GM06990 (cell line): ENCODE results near the gene USH1C.

Experiments used
- DNase-seq: peaks from one replicate; pipeline ENCODE4 v3.0.0-alpha.2; 2011; ENCODE audit not compliant: insufficient read length; ENCODE audit errors: extremely low read depth
- H3K27me3 ChIP-seq: replicated peaks from 2 replicates; pipeline ENCODE4 v1.6.0; 2011; ENCODE audit warnings: low read length; ENCODE audit not compliant: control insufficient read depth, insufficient read depth
- H3K36me3 ChIP-seq: 2 replicates; pipeline ENCODE4 v1.5.1; 2011; ENCODE audit warnings: low read length; ENCODE audit not compliant: control insufficient read depth, insufficient read depth
- H3K4me3 ChIP-seq: replicated peaks from 2 replicates; pipeline ENCODE4 v1.5.1; 2011; ENCODE audit warnings: low read depth, mild to moderate bottlenecking, control low read depth, low read length
- TF ChIP-seq, protein P1 (sequence below): IDR thresholded peaks from 2 replicates; pipeline ENCODE4 v1.5.1; 2011; ENCODE audit warnings: low read length, control low read depth, mild to moderate bottlenecking, inconsistent platforms; ENCODE audit not compliant: insufficient read depth, poor library complexity, severe bottlenecking

The USH1C gene

DNA sequence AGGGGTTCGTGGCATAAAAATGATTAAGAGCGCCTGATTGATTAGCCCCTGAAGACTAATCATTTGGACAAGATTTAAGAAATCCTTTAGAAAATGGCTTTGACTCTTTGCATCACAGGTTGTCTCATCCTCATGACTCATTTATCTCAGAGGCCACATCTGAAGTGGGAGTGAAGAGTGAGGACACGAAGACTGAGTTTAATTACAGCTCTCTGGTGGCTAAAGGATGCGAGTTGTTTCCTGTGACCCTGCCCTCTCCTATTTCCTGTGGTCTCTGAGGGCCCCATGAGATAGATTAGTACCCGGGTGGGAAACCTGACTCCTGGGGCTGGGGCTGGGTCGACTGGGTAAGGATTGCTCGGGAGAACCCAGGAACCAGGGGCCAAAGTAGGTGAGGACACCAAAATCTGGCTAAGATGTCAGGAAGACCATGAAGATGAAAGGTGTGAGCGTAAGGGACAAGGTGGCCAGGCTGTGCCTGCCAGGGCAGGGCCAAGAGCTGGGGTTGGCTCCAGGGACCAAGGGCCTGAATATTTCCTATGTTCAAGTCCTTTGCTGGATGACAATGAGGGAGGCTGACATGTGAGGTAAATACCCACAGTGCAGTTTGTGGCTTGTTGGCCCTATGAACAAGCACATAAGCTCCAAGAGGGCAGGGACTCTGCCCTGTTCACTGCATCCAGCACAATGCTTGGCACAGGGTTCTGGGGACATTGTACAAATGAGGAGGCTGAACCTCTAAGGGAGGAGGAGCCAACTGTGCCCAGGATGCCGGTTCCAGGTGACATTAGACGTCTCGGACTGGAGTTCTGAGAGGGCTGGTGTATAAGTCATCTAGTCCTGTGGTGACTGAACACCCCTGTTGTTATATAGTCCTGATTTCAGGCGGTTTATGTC lies 6.5 kb upstream of the USH1C start:
- no peak for DNase-seq
- TF ChIP-seq, protein P1, sequence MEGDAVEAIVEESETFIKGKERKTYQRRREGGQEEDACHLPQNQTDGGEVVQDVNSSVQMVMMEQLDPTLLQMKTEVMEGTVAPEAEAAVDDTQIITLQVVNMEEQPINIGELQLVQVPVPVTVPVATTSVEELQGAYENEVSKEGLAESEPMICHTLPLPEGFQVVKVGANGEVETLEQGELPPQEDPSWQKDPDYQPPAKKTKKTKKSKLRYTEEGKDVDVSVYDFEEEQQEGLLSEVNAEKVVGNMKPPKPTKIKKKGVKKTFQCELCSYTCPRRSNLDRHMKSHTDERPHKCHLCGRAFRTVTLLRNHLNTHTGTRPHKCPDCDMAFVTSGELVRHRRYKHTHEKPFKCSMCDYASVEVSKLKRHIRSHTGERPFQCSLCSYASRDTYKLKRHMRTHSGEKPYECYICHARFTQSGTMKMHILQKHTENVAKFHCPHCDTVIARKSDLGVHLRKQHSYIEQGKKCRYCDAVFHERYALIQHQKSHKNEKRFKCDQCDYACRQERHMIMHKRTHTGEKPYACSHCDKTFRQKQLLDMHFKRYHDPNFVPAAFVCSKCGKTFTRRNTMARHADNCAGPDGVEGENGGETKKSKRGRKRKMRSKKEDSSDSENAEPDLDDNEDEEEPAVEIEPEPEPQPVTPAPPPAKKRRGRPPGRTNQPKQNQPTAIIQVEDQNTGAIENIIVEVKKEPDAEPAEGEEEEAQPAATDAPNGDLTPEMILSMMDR, result no peak
- no peak overlapping the region for H3K4me3 ChIP-seq

DNA sequence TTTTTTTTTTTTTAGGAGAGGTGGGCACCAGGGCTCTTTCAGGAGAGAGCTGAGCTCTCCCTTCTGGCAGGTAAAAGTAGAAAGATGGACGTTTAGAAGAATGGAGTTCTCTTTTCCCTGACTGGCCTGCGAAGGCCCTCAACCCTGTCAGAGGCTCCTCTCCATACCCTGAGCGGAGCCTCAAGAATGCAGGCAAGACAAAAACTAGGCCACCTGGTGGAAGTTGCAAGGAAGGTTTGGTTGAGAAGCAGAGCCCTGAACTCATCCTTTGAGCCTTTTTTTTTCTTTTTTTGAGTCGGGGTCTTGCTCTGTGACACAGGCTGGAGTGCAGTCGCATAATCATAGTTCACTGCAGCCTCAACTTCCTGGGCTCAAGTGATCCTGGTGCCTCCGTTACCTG lies 4.2 kb upstream of the USH1C start:
- DNase-seq, result no peak
- no peak overlapping the region for H3K4me3 ChIP-seq
- TF ChIP-seq, protein P1, result no peak

More for the DNA sequence above, 6.5 kb upstream of the USH1C start:
- H3K27me3 ChIP-seq, result no peaks in the 10 kb centered on the region; the same call in 1 of the 2 replicates
- no peaks in the 10 kb centered on the region for H3K36me3 ChIP-seq

DNA sequence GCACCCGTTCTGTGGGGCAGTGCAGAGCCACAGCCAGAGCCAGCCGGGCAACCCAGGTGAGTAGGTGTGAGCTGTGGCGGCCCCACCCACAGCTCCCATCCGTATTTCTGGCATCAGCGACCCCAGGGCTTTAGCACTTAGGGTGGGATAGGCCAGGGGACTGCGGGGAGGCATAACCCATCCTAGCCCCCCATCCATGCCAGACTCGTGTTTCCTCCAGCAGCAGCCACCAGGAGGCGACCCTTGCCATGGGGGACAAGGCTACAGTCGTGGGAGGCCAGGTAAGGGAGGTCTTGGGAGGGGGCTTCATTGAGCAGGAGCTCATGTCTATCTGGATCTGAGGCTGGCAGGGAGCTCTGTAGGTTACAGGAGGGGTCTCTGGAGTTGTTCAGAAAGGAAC lies 3.7 kb upstream of the USH1C start:
- Histone ChIP-seq H3K27me3 (no peaks in the 10 kb centered on the region; the same call in 1 of the 2 replicates), H3K4me3 (no peak overlapping the region), H3K36me3 (no peaks in the 10 kb centered on the region)
- TF ChIP-seq, protein P1, result peak; percentile 8
- no peak for DNase-seq

More for the DNA sequence above, 4.2 kb upstream of the USH1C start:
- Histone ChIP-seq H3K36me3 (no peaks in the 10 kb centered on the region), H3K27me3 (no peaks in the 10 kb centered on the region; the same call in 1 of the 2 replicates)

DNA sequence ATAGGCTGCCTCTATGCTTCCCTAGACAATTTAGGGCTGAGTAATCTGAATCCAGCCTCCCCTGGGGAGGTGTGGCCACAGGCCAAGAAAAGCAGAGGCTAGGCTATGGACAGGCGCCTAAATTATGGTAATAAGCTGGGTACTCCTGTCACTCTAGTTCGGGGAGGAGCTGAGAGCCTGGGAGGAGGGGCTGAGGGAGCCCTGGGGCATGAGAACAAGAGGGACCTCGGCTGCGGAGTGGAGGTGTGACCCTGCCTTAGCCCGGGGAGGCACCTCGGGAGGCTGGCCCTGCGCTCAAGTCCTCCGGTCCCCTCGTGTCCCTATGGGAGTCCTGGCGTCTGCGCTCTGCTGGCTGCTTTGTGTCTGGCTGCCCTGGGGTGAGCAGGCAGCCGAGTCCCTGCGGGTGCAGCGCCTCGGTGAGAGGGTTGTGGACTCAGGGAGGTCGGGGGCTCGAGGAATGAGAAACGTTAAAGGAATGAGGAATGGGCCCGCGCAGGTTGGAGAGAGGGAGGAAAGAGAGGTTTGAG lies 2.9 kb upstream of the USH1C start, which contains the start of gene OTOG:
Gene OTOG, plus strand, starts transcription at position 209 of the 527 bp plus-strand sequence. Its CDS starts 114 bp downstream, at position 323.
- TF ChIP-seq, protein P1, result no peak
- Histone ChIP-seq H3K4me3 (no peak within 1 kb of the TSS), H3K36me3 (no peaks in the 10 kb centered on the region), H3K27me3 (no peaks in the 10 kb centered on the region; the same call in 1 of the 2 replicates)
- no peak for DNase-seq

DNA sequence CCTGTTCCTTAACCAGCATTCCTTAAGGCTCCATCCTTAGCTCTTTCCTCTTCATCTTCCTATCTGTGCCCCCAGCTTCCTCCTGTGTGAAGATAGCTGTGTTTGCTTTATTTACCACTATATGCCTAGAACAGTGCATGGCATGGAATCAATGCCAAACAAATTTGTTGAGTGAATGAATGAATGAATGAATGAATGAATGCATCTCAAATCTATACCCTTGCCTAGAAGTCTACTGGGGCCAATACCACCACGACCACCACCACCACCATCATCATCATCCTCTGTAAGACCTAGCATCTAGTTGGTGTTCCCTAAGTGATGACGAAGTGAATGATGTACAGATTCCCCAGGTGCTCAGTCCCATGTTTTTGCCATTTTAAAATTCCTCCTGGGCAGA lies 2.0 kb upstream of the USH1C start:
- H3K36me3 ChIP-seq, result no peaks in the 10 kb centered on the region
- no peak overlapping the region for H3K4me3 ChIP-seq
- no peak for DNase-seq
- TF ChIP-seq, protein P1, result no peak
- no peaks in the 10 kb centered on the region; the same call in 1 of the 2 replicates for H3K27me3 ChIP-seq
